Stimulated activated CD4-positive, alpha-beta T cell treated with anti-CD3 and anti-CD28 coated beads, Interleukin-4, amount 100 ng/mL, for 48 hours (primary cell): Measurements from ENCODE around the gene ELSPBP1.
A peak's percentile ranks its signal among the peaks of the same experiment; 100 is the strongest.
"Not testable (repeated sequence)": the region's sequence is repeated elsewhere in the genome, so short reads cannot be mapped to it uniquely, and the experiment has no call there.

Experiments
- DNase-seq, 2 donors: peaks; one replicate each; pipeline ENCODE4 v3.0.0-alpha.2; 2020; ENCODE audit warnings: low read depth in 2 of 2

Gene ELSPBP1

DNA sequence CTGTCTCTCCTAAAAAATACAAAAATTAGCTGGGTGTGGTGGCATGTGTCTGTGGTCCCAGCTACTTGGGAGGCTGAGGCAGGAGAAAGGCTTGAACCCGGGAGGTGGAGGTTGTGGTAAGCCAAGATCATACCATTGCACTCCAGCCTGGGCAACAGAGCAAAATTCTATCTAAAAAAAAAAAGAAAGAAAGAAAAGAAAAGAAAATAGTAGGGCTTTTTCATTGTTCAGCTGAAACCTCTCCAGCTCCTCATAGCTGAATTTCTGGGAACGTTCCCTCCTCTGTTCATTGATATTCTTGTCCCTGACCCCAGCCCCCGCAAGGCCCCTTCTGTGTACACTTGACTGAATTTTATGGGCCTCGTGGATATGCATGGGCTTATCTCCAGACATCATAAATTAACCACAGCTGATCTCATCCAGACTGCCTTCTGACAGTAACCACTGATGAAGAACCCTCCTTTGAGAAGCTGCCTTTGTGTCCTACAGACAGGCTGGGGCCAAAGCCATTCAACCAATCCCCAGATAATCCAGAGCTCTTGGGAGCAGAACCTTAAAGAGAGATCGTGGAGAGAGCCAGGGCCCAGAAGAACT is at the start of gene ELSPBP1:
TSS of gene ELSPBP1 (plus strand) at position 424 of the 594 bp plus-strand sequence. CDS start 14,036 bp downstream, outside the sequence.
- DNase-seq = no peak

- DNase-seq = peak in 1 of 2 donors; percentile 13
These were observed 44.4 kb upstream of the ELSPBP1 start for GRCh38 chr19:47949852-47950521.

DNA sequence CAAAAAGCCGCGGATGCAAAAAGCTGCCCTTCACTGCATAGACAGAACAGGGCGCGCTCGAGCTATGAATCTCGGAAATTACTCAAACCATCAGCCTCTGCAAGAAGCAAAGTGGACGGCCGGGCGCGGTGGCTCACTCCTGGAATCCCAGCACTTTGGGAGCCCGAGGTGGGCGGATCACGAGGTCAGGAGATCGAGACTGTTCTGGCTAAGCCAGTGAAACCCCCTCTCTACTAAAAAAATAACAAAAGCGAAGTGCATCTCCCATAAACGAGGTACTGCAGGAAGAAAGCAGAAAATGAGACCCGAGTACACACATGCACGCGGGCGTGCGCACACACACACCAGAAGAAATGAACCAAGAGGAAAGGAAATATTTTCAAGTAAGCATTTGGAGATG is 42.3 kb upstream of the ELSPBP1 start:
- DNase-seq = not testable (repeated sequence)

GRCh38 chr19:47955936-47956335 is 38.5 kb upstream of the ELSPBP1 start:
- not testable (repeated sequence) for DNase-seq

GRCh38 chr19:47973529-47973928 is 20.9 kb upstream of the ELSPBP1 start:
- DNase-seq = no peak

GRCh38 chr19:47991191-47991808 is 3.1 kb upstream of the ELSPBP1 start:
- no peak for DNase-seq

DNA sequence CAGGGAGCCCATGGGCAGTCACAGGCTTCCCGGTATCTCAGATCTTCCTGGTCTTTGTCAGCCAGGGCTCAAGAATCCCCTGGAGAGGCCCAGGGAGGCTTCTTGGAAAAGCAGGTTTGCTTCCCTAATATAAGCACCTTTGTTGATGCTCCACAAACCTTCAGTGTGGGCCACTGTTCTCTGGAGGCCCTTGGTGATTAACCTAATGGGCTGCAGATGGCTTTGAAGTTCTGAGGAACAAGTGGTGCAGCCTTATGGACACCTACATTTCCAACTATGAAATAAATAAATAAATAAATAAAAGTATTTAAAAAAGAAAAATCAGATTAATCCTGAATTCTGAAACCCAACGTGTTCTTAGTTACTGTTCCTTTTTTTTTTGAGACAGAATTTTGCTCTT is 2.4 kb upstream of the ELSPBP1 start, which contains the start of gene BSPH1:
TSS of gene BSPH1 (minus strand) at position 101 of the 400 bp plus-strand sequence. CDS start at position 12, 89 bp downstream.
- no peak for DNase-seq

- no peak for DNase-seq
These were observed 1.8 kb downstream of the ELSPBP1 start for GRCh38 chr19:47996230-47996727.

- DNase-seq = no peak
These were observed 4.4 kb downstream of the ELSPBP1 start for GRCh38 chr19:47998800-47999199.

GRCh38 chr19:48000846-48001245 is 6.4 kb downstream of the ELSPBP1 start:
- DNase-seq = no peak

DNA sequence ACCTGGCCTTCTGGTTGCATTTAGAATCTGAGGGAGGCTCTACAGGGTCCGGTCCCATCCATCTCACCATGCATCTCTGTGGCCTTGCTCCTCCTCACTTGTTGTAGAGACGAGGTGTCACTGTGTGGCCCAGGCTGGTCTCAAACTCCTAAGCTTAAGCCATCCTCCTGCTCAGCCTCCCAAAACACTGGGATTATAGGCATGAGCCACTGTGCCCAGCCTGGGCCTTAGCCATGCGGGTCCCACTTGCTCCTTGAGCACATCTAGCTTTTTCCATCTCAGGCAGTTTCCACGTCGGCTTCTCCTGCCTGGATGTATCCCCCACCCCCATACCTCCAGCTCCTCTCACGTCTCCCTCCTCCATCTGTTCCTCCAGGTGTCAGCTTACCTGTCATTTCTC is 9.8 kb downstream of the ELSPBP1 start:
- no peak for DNase-seq

GRCh38 chr19:48006762-48007161 is 12.3 kb downstream of the ELSPBP1 start:
- DNase-seq = peak; percentile 6 to 7

DNA sequence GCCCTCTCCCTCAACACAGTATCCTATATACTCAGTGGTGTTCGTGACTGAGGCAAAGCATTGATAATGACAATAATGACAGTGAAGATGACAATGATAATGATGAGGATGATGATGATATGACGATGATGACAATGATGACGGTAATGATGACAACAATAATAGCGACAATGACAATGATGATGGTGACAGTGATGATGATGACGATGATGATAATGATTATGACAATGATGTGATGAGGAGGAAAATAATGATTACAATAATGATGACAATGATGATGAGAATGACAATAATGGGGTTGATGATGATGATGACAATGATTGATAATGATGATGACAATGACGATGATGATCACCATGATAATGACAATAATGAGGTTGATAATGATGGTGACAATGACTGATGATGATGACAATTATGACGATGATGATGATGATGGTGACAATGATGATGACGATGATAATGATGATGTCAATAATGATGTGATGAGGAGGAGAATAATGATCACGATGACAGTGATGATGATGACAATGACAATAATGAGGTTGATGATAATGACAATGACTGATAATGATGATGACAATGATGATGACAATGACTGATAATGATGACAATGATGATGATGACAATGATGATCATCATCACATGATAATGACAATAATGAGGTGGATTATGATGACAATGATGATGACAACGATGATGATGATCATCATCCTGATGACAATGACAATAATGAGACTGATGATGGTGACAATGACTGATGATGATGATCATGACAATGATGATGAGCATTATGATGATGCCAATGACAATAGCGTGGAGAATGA is 16.7 kb downstream of the ELSPBP1 start:
- DNase-seq = no peak

- no peak for DNase-seq
These were observed 26.3 kb downstream of the ELSPBP1 start for GRCh38 chr19:48020686-48021085.

DNA sequence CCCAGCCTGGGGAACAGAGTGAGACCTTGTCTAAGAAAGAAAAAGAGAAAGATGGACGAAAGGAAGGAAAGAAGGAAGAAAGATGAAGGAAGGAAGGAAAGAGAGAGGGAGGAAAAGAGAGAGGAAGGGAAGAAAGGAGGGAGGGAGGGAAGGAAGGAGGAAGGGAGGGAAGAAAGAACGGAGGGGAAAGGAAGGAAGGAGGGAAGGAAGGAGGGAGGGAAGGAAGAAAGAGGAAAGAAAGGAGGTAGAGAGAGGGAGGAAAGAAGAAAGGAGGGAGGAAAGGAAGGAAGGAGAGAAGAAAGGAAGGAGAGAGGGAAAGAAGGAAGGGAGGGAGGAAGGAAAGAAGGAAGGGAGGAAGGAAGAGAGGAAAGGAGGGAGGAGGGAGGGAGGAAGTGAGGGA is 28.6 kb downstream of the ELSPBP1 start:
- no peak for DNase-seq

DNA sequence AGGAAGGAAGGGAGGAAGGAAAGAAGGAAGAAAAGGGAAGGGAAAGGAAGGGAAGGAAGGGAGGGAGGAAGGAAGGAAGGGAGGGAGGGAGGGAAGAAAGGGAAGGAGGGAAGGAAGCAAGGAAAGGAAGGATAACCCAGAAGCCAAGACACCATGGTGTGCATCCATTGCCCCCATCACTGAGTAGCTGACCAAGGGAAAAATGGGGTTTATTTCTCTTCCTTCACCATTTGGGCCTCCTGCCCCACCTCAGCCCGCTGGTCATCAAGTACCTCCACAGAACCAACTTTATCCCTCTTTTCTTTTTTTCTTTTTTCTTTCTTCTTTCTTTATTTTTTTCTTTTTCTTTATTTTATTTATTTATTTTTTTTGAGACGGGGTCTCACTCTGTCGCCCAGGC is 29.1 kb downstream of the ELSPBP1 start:
- no peak for DNase-seq

DNA sequence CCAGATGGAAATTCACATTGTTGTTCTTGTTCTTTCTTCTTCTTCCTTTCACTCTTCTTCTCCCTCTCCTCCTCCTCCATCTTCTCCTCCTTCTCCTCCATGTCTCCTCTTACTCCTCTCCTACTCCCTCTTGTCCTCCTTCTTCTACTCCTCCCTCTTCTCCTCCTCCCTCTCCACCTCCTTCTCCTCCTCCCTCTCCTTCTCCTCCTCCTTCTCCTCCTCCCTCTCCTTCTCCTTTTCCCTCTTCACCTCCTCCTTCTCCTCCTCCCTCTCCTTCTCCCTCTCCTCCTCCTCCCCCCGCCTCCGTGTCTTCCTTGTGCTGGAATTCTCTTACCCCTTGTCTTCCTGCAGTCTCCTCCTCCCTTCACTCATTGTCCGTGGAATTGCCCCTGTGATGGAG is 31.0 kb downstream of the ELSPBP1 start:
- DNase-seq = no peak

- DNase-seq = no peak
These were observed 35.0 kb downstream of the ELSPBP1 start for GRCh38 chr19:48029431-48029830.

DNA sequence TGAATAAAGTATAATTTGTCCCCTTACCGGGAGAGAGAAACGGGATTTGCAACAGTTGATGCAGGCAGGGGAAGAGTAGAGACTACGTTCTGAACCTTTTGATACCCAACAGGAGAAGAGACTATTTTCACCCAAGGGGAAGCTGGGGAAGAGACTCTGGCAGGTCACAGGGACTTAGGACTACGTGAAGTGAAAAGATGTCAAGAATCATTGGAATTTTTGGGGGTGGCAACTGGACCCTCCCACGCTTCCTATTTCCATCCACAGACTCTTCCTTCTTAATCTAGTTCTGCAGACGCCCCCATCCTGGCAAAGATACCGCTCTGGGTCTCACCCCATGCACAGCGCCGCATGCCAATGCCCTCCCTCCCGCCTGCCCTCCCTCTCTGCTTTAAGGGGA is 35.6 kb downstream of the ELSPBP1 start:
- no peak for DNase-seq

- DNase-seq = no peak
These were observed 39.2 kb downstream of the ELSPBP1 start for GRCh38 chr19:48033604-48034003.

DNA sequence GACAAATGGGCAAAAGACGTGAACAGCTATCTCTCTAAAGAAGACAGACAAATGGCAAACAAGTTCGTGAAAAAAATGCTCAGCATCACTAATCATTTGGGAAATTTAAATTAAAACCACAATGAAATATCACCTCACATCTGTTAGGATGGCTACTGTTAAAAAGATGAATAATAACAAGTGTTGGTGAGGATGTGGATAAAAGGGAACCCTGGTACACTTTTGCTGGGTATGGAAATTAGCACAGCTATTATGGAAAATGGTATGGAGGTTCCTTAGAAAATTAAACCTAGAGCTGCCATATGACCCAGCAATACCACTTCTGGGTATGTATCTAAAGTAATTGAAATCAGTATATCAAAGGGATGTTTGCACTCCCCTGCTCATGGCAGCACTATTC is 42.3 kb downstream of the ELSPBP1 start:
- DNase-seq = no peak
